H9 (cell line): ENCODE measurements around the gene SYNGR4. TPM values are rescaled to one million over a fixed set of nuclear protein-coding genes. Genes with fewer than 3 reads are reported as not detected.

ENCODE experiments used
- DNase-seq: peaks from one replicate; pipeline ENCODE4 v3.0.0-alpha.2; 2017
- H2AFZ ChIP-seq: one replicate; pipeline ENCODE4 v1.6.1; 2013; ENCODE audit warnings: mild to moderate bottlenecking, low read length, control low read depth, moderate library complexity
- H2AK5ac ChIP-seq: 2 replicates; pipeline ENCODE4 v1.6.1; 2013; ENCODE audit warnings: low read length, control low read depth, mixed read lengths; ENCODE audit not compliant: insufficient read length
- H2BK120ac ChIP-seq: one replicate; pipeline ENCODE4 v1.6.1; 2013; ENCODE audit warnings: low read depth, mild to moderate bottlenecking, low read length, control low read depth, inconsistent platforms; ENCODE audit not compliant: poor library complexity, severe bottlenecking
- H2BK12ac ChIP-seq: 2 replicates; pipeline ENCODE4 v1.6.1; 2013; ENCODE audit warnings: low read length, control low read depth, mixed read lengths, low read depth; ENCODE audit not compliant: insufficient read length
- H2BK15ac ChIP-seq: 2 replicates; pipeline ENCODE4 v1.6.1; 2013; ENCODE audit warnings: low read depth, low read length, control low read depth
- H2BK20ac ChIP-seq: one replicate; pipeline ENCODE4 v1.6.1; 2013; ENCODE audit warnings: low read depth, mild to moderate bottlenecking, low read length, control low read depth, inconsistent platforms; ENCODE audit not compliant: poor library complexity, severe bottlenecking
- H2BK5ac ChIP-seq: 2 replicates; pipeline ENCODE4 v1.6.1; 2013; ENCODE audit warnings: low read length, control low read depth, mixed read lengths; ENCODE audit not compliant: insufficient read length
- H3K14ac ChIP-seq: 2 replicates; pipeline ENCODE4 v1.6.1; 2013; ENCODE audit warnings: low read length, control low read depth; ENCODE audit not compliant: insufficient read depth
- H3K18ac ChIP-seq: 2 replicates; pipeline ENCODE4 v1.6.1; 2013; ENCODE audit warnings: low read depth, mild to moderate bottlenecking, mixed read lengths, low read length, control low read depth; ENCODE audit not compliant: insufficient read length
- H3K23ac ChIP-seq: 2 replicates; pipeline ENCODE4 v1.6.1; 2013; ENCODE audit warnings: low read length, control low read depth, mixed read lengths, low read depth; ENCODE audit not compliant: insufficient read length
- H3K23me2 ChIP-seq: 2 replicates; pipeline ENCODE4 v1.6.1; 2013; ENCODE audit warnings: low read depth, mild to moderate bottlenecking, mixed read lengths, low read length, control low read depth; ENCODE audit not compliant: insufficient read length, poor library complexity, severe bottlenecking
- H3K27ac ChIP-seq: 2 replicates; pipeline ENCODE4 v1.5.1; 2013; ENCODE audit warnings: low read length, control low read depth, mixed read lengths, low read depth; ENCODE audit not compliant: insufficient read length
- H3K27me3 ChIP-seq: 2 replicates; pipeline ENCODE4 v1.6.1; 2013; ENCODE audit warnings: low read length, control low read depth, inconsistent platforms; ENCODE audit not compliant: insufficient read depth
- H3K4ac ChIP-seq: 2 replicates; pipeline ENCODE4 v1.6.1; 2013; ENCODE audit warnings: low read depth, mild to moderate bottlenecking, control low read depth, inconsistent platforms, low read length, moderate library complexity
- H3K4me1 ChIP-seq: 2 replicates; pipeline ENCODE4 v1.6.1; 2013; ENCODE audit warnings: low read length, control low read depth, inconsistent platforms; ENCODE audit not compliant: insufficient read depth
- H3K4me2 ChIP-seq: 2 replicates; pipeline ENCODE4 v1.6.1; 2013; ENCODE audit warnings: low read length, control low read depth, mixed read lengths; ENCODE audit not compliant: insufficient read length, insufficient read depth
- H3K56ac ChIP-seq: 2 replicates; pipeline ENCODE4 v1.6.1; 2013; ENCODE audit warnings: low read depth, mild to moderate bottlenecking, mixed read lengths, low read length, control low read depth; ENCODE audit not compliant: insufficient read length
- H3K79me1 ChIP-seq: 2 replicates; pipeline ENCODE4 v1.6.1; 2013; ENCODE audit warnings: low read depth, mild to moderate bottlenecking, moderate library complexity, low read length, control low read depth, inconsistent platforms; ENCODE audit not compliant: insufficient read depth, poor library complexity, severe bottlenecking
- H3K79me2 ChIP-seq: 2 replicates; pipeline ENCODE4 v1.6.1; 2013; ENCODE audit warnings: low read length, control low read depth, inconsistent platforms; ENCODE audit not compliant: insufficient read depth
- H3K9ac ChIP-seq: 2 replicates; pipeline ENCODE4 v1.6.1; 2013; ENCODE audit warnings: low read length, control low read depth, mixed read lengths; ENCODE audit not compliant: insufficient read length; ENCODE audit errors: extremely low read depth
- H3K9me3 ChIP-seq: one replicate; pipeline ENCODE4 v1.6.1; 2013; ENCODE audit warnings: low read depth, low read length, inconsistent platforms; ENCODE audit not compliant: control insufficient read depth
- H3T11ph ChIP-seq: one replicate; pipeline ENCODE4 v1.6.1; 2013; ENCODE audit warnings: mild to moderate bottlenecking, low read length, control low read depth, inconsistent platforms
- H4K20me1 ChIP-seq: one replicate; pipeline ENCODE4 v1.6.1; 2013; ENCODE audit not compliant: control insufficient read depth, insufficient read length, insufficient read depth
- H4K5ac ChIP-seq: 2 replicates; pipeline ENCODE4 v1.6.1; 2013; ENCODE audit warnings: low read depth, mild to moderate bottlenecking, mixed read lengths, low read length, control low read depth; ENCODE audit not compliant: insufficient read length
- H4K8ac ChIP-seq: replicated peaks from 2 replicates; pipeline ENCODE4 v1.6.1; 2013; ENCODE audit warnings: low read length, control low read depth, mixed read lengths, low read depth; ENCODE audit not compliant: insufficient read length
- H4K91ac ChIP-seq: 2 replicates; pipeline ENCODE4 v1.6.1; 2013; ENCODE audit warnings: low read depth, mild to moderate bottlenecking, moderate library complexity, mixed read lengths, low read length, control low read depth; ENCODE audit not compliant: insufficient read length
- H3K27ac Mint-ChIP-seq, 3 experiments: 2 replicates in 2 of 3; 3 replicates in 1 of 3; pipeline ENCODE4 v1.8.0; 2020 to 2021; ENCODE audit warnings: mixed read lengths in 3 of 3, mild to moderate bottlenecking in 1 of 3, moderate library complexity in 1 of 3
- H3K27me3 Mint-ChIP-seq: 2 replicates; pipeline ENCODE4 v1.8.0; 2021; ENCODE audit warnings: low read depth, mild to moderate bottlenecking, moderate library complexity, mixed read lengths
- H3K36me3 Mint-ChIP-seq, 3 experiments: 2 replicates in 2 of 3; 3 replicates in 1 of 3; pipeline ENCODE4 v1.8.0; 2020 to 2021; ENCODE audit warnings: low read depth in 3 of 3, mixed read lengths in 3 of 3; ENCODE audit not compliant: insufficient read depth in 1 of 3
- H3K4me1 Mint-ChIP-seq, 2 experiments: 2 replicates each; pipeline ENCODE4 v1.8.0; 2020; ENCODE audit warnings: mixed read lengths in 2 of 2
- H3K4me3 Mint-ChIP-seq, 2 experiments: 2 replicates in 1 of 2; 3 replicates in 1 of 2; pipeline ENCODE4 v1.8.0; 2020 to 2021; ENCODE audit warnings: mild to moderate bottlenecking in 2 of 2, mixed read lengths in 2 of 2, moderate library complexity in 1 of 2
- H3K9me3 Mint-ChIP-seq, 2 experiments: 2 replicates in 1 of 2; 3 replicates in 1 of 2; pipeline ENCODE4 v1.8.0; 2020; ENCODE audit warnings: mild to moderate bottlenecking in 2 of 2, mixed read lengths in 2 of 2, moderate library complexity in 1 of 2
- CTCF ChIP-seq: fragments of 200-600 bp; sonication (generic); conservative IDR thresholded peaks from 3 replicates; pipeline ENCODE4 v1.8.0; 2021; ENCODE audit warnings: antibody characterized with exemption, mild to moderate bottlenecking
- WGBS: extraction: QIAGEN DNeasy Blood & Tissue Kit; methylation state at CpG from one replicate; pipeline ENCODE4 v1.1.7; 2013; ENCODE audit warnings: missing lambda C conversion rate, low lambda C conversion rate, mixed read lengths; ENCODE audit not compliant: insufficient read length; ENCODE audit errors: extremely low coverage; 5-methylcytosine and 5-hydroxymethylcytosine counted together
- total RNA-seq: library from RNA; stranded (reverse); gene quantifications from 2 replicates; pipeline ENCODE4 v1.2.1, GENCODE V29; 2021

SYNGR4 gene
- total RNA-seq, 1 experiment from 2014 or later = 0.31 TPM

DNA sequence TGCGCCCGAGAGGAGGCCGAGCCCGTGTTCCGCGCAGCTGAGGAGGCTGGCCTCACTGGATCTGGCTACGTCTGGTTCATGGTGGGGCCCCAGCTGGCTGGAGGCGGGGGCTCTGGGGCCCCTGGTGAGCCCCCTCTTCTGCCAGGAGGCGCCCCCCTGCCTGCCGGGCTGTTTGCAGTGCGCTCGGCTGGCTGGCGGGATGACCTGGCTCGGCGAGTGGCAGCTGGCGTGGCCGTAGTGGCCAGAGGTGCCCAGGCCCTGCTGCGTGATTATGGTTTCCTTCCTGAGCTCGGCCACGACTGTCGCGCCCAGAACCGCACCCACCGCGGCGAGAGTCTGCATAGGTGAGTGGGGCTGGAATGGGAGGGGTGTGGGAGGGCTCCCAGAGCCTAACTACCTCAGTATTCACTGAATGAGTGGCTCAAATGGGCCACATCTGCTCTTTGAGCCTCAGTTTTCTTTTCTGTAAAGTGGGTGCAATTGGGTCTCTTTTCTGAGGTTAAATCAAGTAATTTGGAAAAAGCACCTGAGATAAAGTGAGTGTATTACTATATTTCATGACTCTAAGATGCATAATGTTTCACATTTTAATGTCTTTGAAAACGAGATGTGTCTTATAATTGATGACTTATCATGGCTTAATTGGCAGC, 41.0 kb downstream of the SYNGR4 start:
- Histone ChIP-seq H3K23me2 (peaks cover 2% of the 10 kb centered on the region), H4K8ac (no peak overlapping the region), H3K9ac (no peak overlapping the region), H2AK5ac (no peak overlapping the region), H3K18ac (no peak overlapping the region), H3K56ac (no peak overlapping the region), H3K9me3 (no peaks in the 10 kb centered on the region), H2BK12ac (no peak overlapping the region), H2BK120ac (no peak overlapping the region), H3K4ac (no peak overlapping the region), H3K27ac (no peak overlapping the region), H2AFZ (no peak overlapping the region), H2BK20ac (no peak overlapping the region), H3K23ac (no peak overlapping the region), H3K79me1 (peaks cover 6% of the 10 kb centered on the region), H3K79me2 (peaks cover 11% of the 10 kb centered on the region; the same call in 1 of the 2 replicates), H3K14ac (no peak overlapping the region), H2BK5ac (no peak overlapping the region), H4K91ac (no peak overlapping the region), H4K5ac (no peak overlapping the region), H2BK15ac (no peak overlapping the region), H3K4me1 (peaks cover 10% of the 10 kb centered on the region; the same call in 1 of the 2 replicates), H4K20me1 (no peaks in the 10 kb centered on the region), H3K4me2 (no peak overlapping the region), H3T11ph (no peak overlapping the region), H3K27me3 (no peaks in the 10 kb centered on the region)
- H3K27me3 Mint-ChIP-seq = no peaks in the 10 kb centered on the region
- H3K27ac Mint-ChIP-seq = no peak overlapping the region; a peak in 1 of 7 replicates
- DNase-seq = no peak
- TF ChIP-seq CTCF = no peak
- H3K9me3 Mint-ChIP-seq = peaks cover 2% of the 10 kb centered on the region in 2 experiments; a peak in 1 of 5 replicates
- peaks cover 0 to 8% (median 3%) of the 10 kb centered on the region in 3 experiments; a peak in 3 of 7 replicates for H3K36me3 Mint-ChIP-seq
- H3K4me3 Mint-ChIP-seq = no peak overlapping the region
- WGBS = no CpG with 5 or more reads among the region's 27 CpGs
- peaks cover 36 to 43% of the 10 kb centered on the region in 2 experiments for H3K4me1 Mint-ChIP-seq
